Endothelial cell (in vitro differentiated cells): ENCODE data around the gene WWC2. TPM values are rescaled to one million over a fixed set of nuclear protein-coding genes. Genes with fewer than 3 reads are reported as not detected.

ENCODE experiments used
- DNase-seq: peaks from one replicate; pipeline ENCODE4 v3.0.0; 2021; ENCODE audit warnings: low spot score
- H3K27ac Mint-ChIP-seq: one replicate; pipeline ENCODE4 v1.8.0; 2021; ENCODE audit warnings: mixed read lengths, inconsistent platforms; ENCODE audit not compliant: unreplicated experiment
- H3K27me3 Mint-ChIP-seq: one replicate; pipeline ENCODE4 v1.8.0; 2021; ENCODE audit warnings: mild to moderate bottlenecking, moderate library complexity, mixed read lengths, inconsistent platforms; ENCODE audit not compliant: unreplicated experiment
- H3K36me3 Mint-ChIP-seq: one replicate; pipeline ENCODE4 v1.8.0; 2021; ENCODE audit warnings: mild to moderate bottlenecking, low read depth, mixed read lengths, inconsistent platforms; ENCODE audit not compliant: unreplicated experiment
- H3K4me1 Mint-ChIP-seq: one replicate; pipeline ENCODE4 v1.8.0; 2021; ENCODE audit warnings: mild to moderate bottlenecking, mixed read lengths, inconsistent platforms; ENCODE audit not compliant: unreplicated experiment
- H3K4me3 Mint-ChIP-seq: one replicate; pipeline ENCODE4 v1.8.0; 2021; ENCODE audit warnings: mild to moderate bottlenecking, mixed read lengths, inconsistent platforms; ENCODE audit not compliant: unreplicated experiment
- H3K9me3 Mint-ChIP-seq: one replicate; pipeline ENCODE4 v1.8.0; 2021; ENCODE audit warnings: mixed read lengths, inconsistent platforms; ENCODE audit not compliant: unreplicated experiment
- total RNA-seq: library from RNA; stranded (reverse); fragmentation: NEBNext Ultra II Directional; extraction: Animal tissue kit (Norgen Biotek cat#: 25700); gene quantifications from one replicate; pipeline ENCODE4 v1.2.1, GENCODE V29; 2021; ENCODE audit not compliant: unreplicated experiment
- TF ChIP-seq, protein P1 (sequence below): fragments of 200-600 bp; sonication (generic); IDR thresholded peaks from one replicate; pipeline ENCODE4 v1.5.0; 2021; ENCODE audit warnings: antibody characterized with exemption; ENCODE audit not compliant: unreplicated experiment

WWC2 gene
- total RNA-seq, 1 donor from 2014 or later, result 32.0 TPM

DNA sequence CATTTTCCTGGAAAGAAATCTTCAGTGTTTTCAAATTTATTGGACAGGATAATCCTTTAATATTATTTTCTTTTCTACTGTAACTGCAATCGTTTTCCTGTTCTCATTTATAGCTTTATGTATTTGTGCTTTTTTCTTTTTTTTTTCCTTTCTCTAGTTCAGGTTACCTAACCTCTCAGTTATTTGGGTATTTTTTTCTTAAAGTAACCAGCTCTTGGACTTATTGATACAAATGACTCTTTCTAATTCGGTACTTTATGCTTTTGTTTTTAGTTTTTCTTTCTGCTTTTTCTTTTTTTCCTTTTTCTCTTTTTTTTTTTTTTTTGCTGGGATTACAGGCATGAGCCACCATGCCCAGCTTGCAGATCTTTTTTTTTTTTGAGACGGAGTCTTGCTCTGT lies 25.2 kb downstream of the WWC2 start:
- Mint-ChIP-seq H3K27ac (no peak overlapping the region), H3K4me1 (no peaks in the 10 kb centered on the region), H3K36me3 (no peaks in the 10 kb centered on the region), H3K9me3 (no peaks in the 10 kb centered on the region), H3K27me3 (no peaks in the 10 kb centered on the region), H3K4me3 (no peak overlapping the region)
- no peak for DNase-seq
- TF ChIP-seq, protein P1, sequence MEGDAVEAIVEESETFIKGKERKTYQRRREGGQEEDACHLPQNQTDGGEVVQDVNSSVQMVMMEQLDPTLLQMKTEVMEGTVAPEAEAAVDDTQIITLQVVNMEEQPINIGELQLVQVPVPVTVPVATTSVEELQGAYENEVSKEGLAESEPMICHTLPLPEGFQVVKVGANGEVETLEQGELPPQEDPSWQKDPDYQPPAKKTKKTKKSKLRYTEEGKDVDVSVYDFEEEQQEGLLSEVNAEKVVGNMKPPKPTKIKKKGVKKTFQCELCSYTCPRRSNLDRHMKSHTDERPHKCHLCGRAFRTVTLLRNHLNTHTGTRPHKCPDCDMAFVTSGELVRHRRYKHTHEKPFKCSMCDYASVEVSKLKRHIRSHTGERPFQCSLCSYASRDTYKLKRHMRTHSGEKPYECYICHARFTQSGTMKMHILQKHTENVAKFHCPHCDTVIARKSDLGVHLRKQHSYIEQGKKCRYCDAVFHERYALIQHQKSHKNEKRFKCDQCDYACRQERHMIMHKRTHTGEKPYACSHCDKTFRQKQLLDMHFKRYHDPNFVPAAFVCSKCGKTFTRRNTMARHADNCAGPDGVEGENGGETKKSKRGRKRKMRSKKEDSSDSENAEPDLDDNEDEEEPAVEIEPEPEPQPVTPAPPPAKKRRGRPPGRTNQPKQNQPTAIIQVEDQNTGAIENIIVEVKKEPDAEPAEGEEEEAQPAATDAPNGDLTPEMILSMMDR, result no peak

DNA sequence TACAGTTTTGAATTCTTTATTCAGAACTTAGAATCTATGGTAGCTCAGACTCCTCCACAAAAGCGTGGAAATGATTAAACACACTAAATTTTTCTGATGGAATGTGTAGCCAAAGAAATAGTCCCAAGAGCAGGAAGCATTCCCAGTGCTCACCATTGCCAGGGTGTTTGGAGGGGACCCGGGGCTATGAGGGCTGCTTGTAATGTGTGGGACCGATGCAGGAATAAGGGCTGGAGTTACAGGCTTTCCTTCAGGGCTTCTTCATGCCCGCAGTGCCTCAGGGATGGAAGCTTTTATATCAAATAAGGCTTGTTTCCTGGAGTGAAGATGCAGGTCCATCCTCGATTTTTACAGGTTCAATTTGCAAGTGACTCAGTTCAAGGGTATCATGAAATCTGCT lies 25.8 kb downstream of the WWC2 start:
- TF ChIP-seq, protein P1, result no peak

DNA sequence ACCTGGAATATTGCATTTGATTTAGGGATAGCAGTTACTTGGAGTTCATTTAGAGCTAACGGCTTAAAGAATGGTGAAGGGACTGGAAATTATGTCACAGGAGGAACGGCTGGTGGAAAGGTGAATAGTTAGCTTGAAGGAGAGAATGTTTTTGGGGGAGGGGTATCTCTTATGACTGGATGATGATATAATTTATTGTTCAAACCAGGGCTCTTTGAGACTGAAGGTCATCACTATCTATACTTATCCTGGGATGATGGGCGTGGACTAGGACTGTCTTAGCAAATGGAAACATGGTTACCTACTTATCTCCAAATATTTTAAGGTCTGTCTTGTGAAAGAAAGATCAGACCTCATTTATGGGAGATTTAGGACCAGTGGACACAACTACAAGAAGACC lies 30.1 kb downstream of the WWC2 start:
- H3K4me3 Mint-ChIP-seq, result no peak overlapping the region
- H3K36me3 Mint-ChIP-seq, result no peaks in the 10 kb centered on the region
- H3K9me3 Mint-ChIP-seq, result no peaks in the 10 kb centered on the region
- H3K27me3 Mint-ChIP-seq, result no peaks in the 10 kb centered on the region
- DNase-seq, result no peak
- no peaks in the 10 kb centered on the region for H3K4me1 Mint-ChIP-seq
- TF ChIP-seq, protein P1, result no peak
- H3K27ac Mint-ChIP-seq, result no peak overlapping the region

More for the DNA sequence above, 25.8 kb downstream of the WWC2 start:
- Mint-ChIP-seq H3K4me3 (no peak overlapping the region), H3K27me3 (no peaks in the 10 kb centered on the region), H3K36me3 (no peaks in the 10 kb centered on the region), H3K9me3 (no peaks in the 10 kb centered on the region), H3K4me1 (no peaks in the 10 kb centered on the region), H3K27ac (no peak overlapping the region)
- no peak for DNase-seq

DNA sequence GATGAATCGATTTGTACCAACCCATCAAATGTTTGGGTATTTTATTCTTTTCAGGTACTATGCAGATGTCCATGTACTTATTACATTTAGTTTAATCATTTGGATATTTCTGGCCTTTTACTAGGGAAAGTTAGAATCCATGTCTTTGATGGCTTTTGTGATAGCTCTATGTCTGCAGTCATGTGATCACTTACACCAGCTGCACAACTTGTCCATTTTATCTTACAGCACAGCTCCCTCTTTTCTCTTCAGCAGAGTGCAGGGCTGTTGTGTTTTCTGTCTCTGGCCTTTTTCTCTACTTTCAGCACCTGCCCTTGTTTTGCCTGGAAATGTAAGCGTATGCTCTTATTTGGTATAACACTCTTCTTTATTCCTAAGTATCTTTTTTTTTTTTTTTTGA lies 30.6 kb downstream of the WWC2 start:
- DNase-seq, result no peak
- Mint-ChIP-seq H3K9me3 (no peaks in the 10 kb centered on the region), H3K4me1 (no peaks in the 10 kb centered on the region), H3K36me3 (no peaks in the 10 kb centered on the region), H3K4me3 (no peak overlapping the region), H3K27ac (no peak overlapping the region), H3K27me3 (no peaks in the 10 kb centered on the region)
- TF ChIP-seq, protein P1, result no peak

DNA sequence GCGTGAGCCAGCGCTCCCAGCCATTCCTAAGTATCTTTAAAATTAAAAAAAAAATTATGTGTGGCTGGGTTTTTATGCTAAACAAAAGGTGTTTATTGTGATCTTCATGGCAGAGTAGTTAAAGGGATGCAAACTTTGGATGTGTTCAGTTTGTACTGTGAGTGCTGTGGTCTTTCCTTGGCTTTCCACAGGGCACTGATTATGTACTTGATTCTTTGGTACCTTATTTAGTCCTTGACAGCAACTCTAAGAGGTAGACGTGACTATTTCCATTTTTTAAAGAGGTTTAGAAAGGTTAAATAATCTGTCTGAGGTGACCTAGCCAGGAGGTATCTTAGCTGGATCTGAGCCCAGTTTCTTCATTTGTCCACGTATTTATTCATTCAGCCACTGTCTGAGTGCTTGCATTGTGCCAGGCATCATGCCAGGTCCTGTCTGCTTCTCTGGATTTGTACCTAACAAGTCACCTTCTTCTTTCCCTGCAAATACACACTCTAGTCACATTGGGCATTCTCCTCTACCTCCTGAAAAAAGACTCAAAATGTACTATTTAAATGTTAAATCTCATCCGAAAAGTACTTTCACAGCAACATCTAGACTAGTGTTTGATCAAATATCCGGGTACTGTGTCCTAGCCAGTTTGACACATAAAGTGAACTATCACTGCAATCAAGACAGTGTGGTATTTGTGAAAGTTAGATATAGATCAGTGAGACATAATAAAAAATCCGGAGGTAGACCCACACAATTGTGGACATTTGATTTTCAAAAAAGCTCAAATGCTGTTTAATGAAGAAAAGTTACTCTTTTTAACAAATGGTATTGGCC lies 31.5 kb downstream of the WWC2 start:
- H3K4me1 Mint-ChIP-seq, result no peaks in the 10 kb centered on the region
- no peak for DNase-seq
- no peaks in the 10 kb centered on the region for H3K27me3 Mint-ChIP-seq
- no peak overlapping the region for H3K27ac Mint-ChIP-seq
- H3K9me3 Mint-ChIP-seq, result no peaks in the 10 kb centered on the region
- H3K4me3 Mint-ChIP-seq, result no peak overlapping the region
- TF ChIP-seq, protein P1, result no peak
- H3K36me3 Mint-ChIP-seq, result no peaks in the 10 kb centered on the region
